OCI-LY7 (cell line): Measurements from ENCODE around the gene OAS2. TPM values are rescaled to one million over a fixed set of nuclear protein-coding genes. Genes with fewer than 3 reads are reported as not detected.

Experiments used
- BruUV-seq: library from RNA; stranded (reverse); fragments of 400-500 nt; replicated peaks from 2 replicates; lab custom pipeline; 2021; lab: Mats Ljungman, UMichigan
- CTCF ChIA-PET: fragments of 300-600 bp; sonication (Branson Sonifier 250); formaldehyde crosslinking; loops from one replicate; lab custom pipeline; 2022; ENCODE audit warnings: antibody characterized with exemption; ENCODE audit not compliant: unreplicated experiment; lab: Charles Lee
- POLR2A ChIA-PET: fragments of 300-600 bp; sonication (Branson Sonifier 250); formaldehyde crosslinking; loops from one replicate; lab custom pipeline; 2022; ENCODE audit warnings: antibody characterized with exemption; lab: Charles Lee
- DNase-seq: peaks from one replicate; pipeline ENCODE4 v3.0.0-alpha.2; 2015; ENCODE audit warnings: low spot score
- H2AFZ ChIP-seq: fragments of 200-600 bp; sonication (generic), shearing (Covaris generic); 2 replicates; pipeline ENCODE4 v1.6.1; 2014; ENCODE audit warnings: mild to moderate bottlenecking, antibody characterized with exemption, low read length, moderate library complexity
- H3K27ac ChIP-seq: fragments of 200-600 bp; sonication (generic); 2 replicates; pipeline ENCODE4 v1.5.1; 2014; ENCODE audit warnings: mixed run types, low read depth, mild to moderate bottlenecking, moderate library complexity, low read length, inconsistent platforms; ENCODE audit not compliant: poor library complexity, severe bottlenecking
- H3K36me3 ChIP-seq: fragments of 200-600 bp; sonication (generic); 2 replicates; pipeline ENCODE4 v1.6.1; 2014; ENCODE audit warnings: mild to moderate bottlenecking, antibody characterized with exemption, low read length, moderate library complexity, mixed read lengths; ENCODE audit not compliant: insufficient read depth
- H3K4me1 ChIP-seq: fragments of 200-600 bp; sonication (generic); 2 replicates; pipeline ENCODE4 v1.5.1; 2014; ENCODE audit warnings: mild to moderate bottlenecking, low read length; ENCODE audit not compliant: insufficient read depth, poor library complexity, severe bottlenecking
- H3K4me2 ChIP-seq: fragments of 200-600 bp; sonication (generic); 2 replicates; pipeline ENCODE4 v1.6.1; 2014; ENCODE audit warnings: mild to moderate bottlenecking, low read length
- H3K4me3 ChIP-seq: fragments of 200-600 bp; sonication (generic); 2 replicates; pipeline ENCODE4 v1.5.1; 2014; ENCODE audit warnings: mild to moderate bottlenecking, low read depth, low read length; ENCODE audit not compliant: poor library complexity, severe bottlenecking
- H3K79me2 ChIP-seq: fragments of 200-600 bp; sonication (generic); 2 replicates; pipeline ENCODE4 v1.6.1; 2016; ENCODE audit warnings: low read depth, mild to moderate bottlenecking, low read length, moderate library complexity, mixed read lengths; ENCODE audit not compliant: insufficient read depth
- H3K9me2 ChIP-seq: fragments of 200-600 bp; sonication (generic); 2 replicates; pipeline ENCODE4 v1.6.1; 2016; ENCODE audit warnings: mild to moderate bottlenecking, low read length, mixed read lengths; ENCODE audit not compliant: insufficient read depth
- H3K9me3 ChIP-seq: fragments of 200-600 bp; sonication (generic); 2 replicates; pipeline ENCODE4 v1.6.1; 2014; ENCODE audit warnings: mild to moderate bottlenecking, mixed run types, low read length, mixed read lengths
- H4K20me1 ChIP-seq: fragments of 200-600 bp; sonication (generic); 2 replicates; pipeline ENCODE4 v1.6.1; 2014; ENCODE audit warnings: mild to moderate bottlenecking, antibody characterized with exemption, low read length, moderate library complexity, mixed read lengths; ENCODE audit not compliant: insufficient read depth
- CTCF ChIP-seq: fragments of 200-600 bp; sonication (generic); conservative IDR thresholded peaks from 2 replicates; pipeline ENCODE4 v1.5.1; 2014; ENCODE audit warnings: mild to moderate bottlenecking, antibody characterized with exemption, low read length, moderate library complexity, mixed read lengths
- EZH2phosphoT487 ChIP-seq: fragments of 200-600 bp; sonication (generic); IDR thresholded peaks from 2 replicates; pipeline ENCODE4 v1.6.1; 2018; ENCODE audit warnings: low read depth, borderline replicate concordance, mild to moderate bottlenecking, mixed run types, antibody characterized with exemption, low read length, moderate library complexity, mixed read lengths
- intact Hi-C: fragments of 100-400 bp; cut with micrococcal nuclease; formaldehyde crosslinking; loops from one replicate; pipeline ENCODE4 v1.10.0; 2022; ENCODE audit not compliant: unreplicated experiment
- total RNA-seq, 2 experiments: library from RNA; depleted of rRNA in 1 of 2; stranded (reverse); fragments of >200 nt in 1 of 2; shearing (Covaris generic) in 1 of 2; gene quantifications; 2 replicates each; pipeline ENCODE4 v1.2.3, GENCODE V29; 2014 to 2022

The OAS2 gene
- total RNA-seq, 2 experiments from 2014 or later = 33.2 to 46.8 TPM

- Histone ChIP-seq H3K9me2 (no peaks in the 10 kb centered on the region), H3K4me1 (peaks cover 30% of the 10 kb centered on the region), H3K4me2 (no peak overlapping the region), H3K36me3 (no peaks in the 10 kb centered on the region), H3K79me2 (no peaks in the 10 kb centered on the region), H3K27ac (no peak overlapping the region), H2AFZ (no peak overlapping the region), H4K20me1 (no peaks in the 10 kb centered on the region), H3K9me3 (no peaks in the 10 kb centered on the region), H3K4me3 (no peak overlapping the region)
- POLR2A ChIA-PET = no interaction called here
- intact Hi-C loops = no loop called here
- CTCF ChIA-PET = no interaction called here
- no peak for DNase-seq
- no TSS peak for BruUV-seq
- no peak for TF ChIP-seq CTCF
- TF ChIP-seq EZH2phosphoT487 = no peak
Measured at GRCh38 chr12:112942572-112942971, 35.7 kb upstream of the OAS2 start.

- no peak overlapping the region for H3K4me2 ChIP-seq
- H3K4me3 ChIP-seq = no peak overlapping the region
- no peaks in the 10 kb centered on the region for H3K9me3 ChIP-seq
- H3K36me3 ChIP-seq = no peaks in the 10 kb centered on the region
- CTCF ChIA-PET = no interaction called here
- DNase-seq = no peak
- POLR2A ChIA-PET = no interaction called here
- H4K20me1 ChIP-seq = no peaks in the 10 kb centered on the region
- no peaks in the 10 kb centered on the region for H3K9me2 ChIP-seq
- H3K27ac ChIP-seq = no peak overlapping the region
- BruUV-seq = no TSS peak
- no peaks in the 10 kb centered on the region for H3K79me2 ChIP-seq
- no peak overlapping the region for H2AFZ ChIP-seq
- TF ChIP-seq CTCF (no peak), EZH2phosphoT487 (no peak)
- peaks cover 16% of the 10 kb centered on the region for H3K4me1 ChIP-seq
- intact Hi-C loops = no loop called here
Measured at GRCh38 chr12:112944024-112944690, 34.2 kb upstream of the OAS2 start.

- Histone ChIP-seq H3K79me2 (no peaks in the 10 kb centered on the region), H3K4me1 (peaks cover 2% of the 10 kb centered on the region), H3K4me2 (no peak overlapping the region), H2AFZ (no peak overlapping the region), H3K36me3 (no peaks in the 10 kb centered on the region), H3K27ac (no peak overlapping the region), H4K20me1 (no peaks in the 10 kb centered on the region), H3K4me3 (no peak overlapping the region), H3K9me3 (no peaks in the 10 kb centered on the region), H3K9me2 (no peaks in the 10 kb centered on the region)
- BruUV-seq = no TSS peak
- ChIA-PET CTCF (no interaction called here), POLR2A (no interaction called here)
- TF ChIP-seq EZH2phosphoT487 (no peak), CTCF (no peak)
- intact Hi-C loops = no loop called here
- DNase-seq = no peak
Measured at GRCh38 chr12:112945515-112945914, 32.8 kb upstream of the OAS2 start.
